Stomach (tissue), 9 donors: ENCODE measurements around the gene IDH3B. TPM values are rescaled to one million over a fixed set of nuclear protein-coding genes. Genes with fewer than 3 reads are reported as not detected.

Experiments used
- DNase-seq, 2 donors: peaks; one replicate each; pipeline versions ENCODE4 v3.0.0 to v3.0.0-alpha.2; 2013 to 2019
- H3K27ac ChIP-seq, 5 donors: fragments of 200-600 bp in 4 of 5; sonication (generic) in 4 of 5; one replicate each; pipeline ENCODE4 v1.5.1; 2013 to 2019; ENCODE audit warnings: mild to moderate bottlenecking in 1 of 5, moderate library complexity in 1 of 5
- H3K27me3 ChIP-seq, 3 donors: fragments of 200-600 bp; sonication (generic); one replicate each; pipeline ENCODE4 v1.5.1; 2017 to 2019; ENCODE audit warnings: mixed run types in 1 of 3
- H3K36me3 ChIP-seq, 4 donors: fragments of 200-600 bp; sonication (generic); 1 replicate in 3 of 4; 2 replicates in 1 of 4; pipeline ENCODE4 v1.5.1; 2016 to 2019
- H3K4me1 ChIP-seq, 4 donors: fragments of 200-600 bp; sonication (generic); one replicate each; pipeline ENCODE4 v1.5.1; 2016 to 2019
- H3K4me3 ChIP-seq, 4 donors: fragments of 200-600 bp; sonication (generic) in 3 of 4; one replicate each; pipeline ENCODE4 v1.5.1; 2016 to 2019; ENCODE audit warnings: mild to moderate bottlenecking in 1 of 4
- H3K9me3 ChIP-seq, 4 donors: fragments of 200-600 bp; sonication (generic); one replicate each; pipeline ENCODE4 v1.5.1; 2016 to 2019
- CTCF ChIP-seq, 7 experiments: fragments of 450-650 bp in 4 of 7; fragments of 200-600 bp in 3 of 7; sonication (generic) in 3 of 7; IDR thresholded peaks; one replicate each; pipeline ENCODE4 v1.5.1; 2016 to 2019; ENCODE audit warnings: antibody characterized with exemption in 7 of 7, control low read depth in 2 of 7, mild to moderate bottlenecking in 1 of 7
- EP300 ChIP-seq: sonication (generic); formaldehyde crosslinking; IDR thresholded peaks from one replicate; pipeline ENCODE4 v1.6.1; 2017; ENCODE audit warnings: antibody characterized with exemption
- POLR2A ChIP-seq, 4 donors: fragments of 450-650 bp; IDR thresholded peaks; one replicate each; pipeline ENCODE4 v1.6.1; 2016; ENCODE audit warnings: antibody characterized with exemption in 4 of 4, control low read depth in 2 of 4, mild to moderate bottlenecking in 1 of 4, moderate library complexity in 1 of 4
- POLR2AphosphoS5 ChIP-seq, 3 donors: sonication (generic); formaldehyde crosslinking; IDR thresholded peaks; one replicate each; pipeline ENCODE4 v1.6.1; 2016; ENCODE audit warnings: antibody characterized with exemption in 3 of 3
- WGBS, 5 donors: extraction: QIAGEN DNeasy Blood & Tissue Kit in 3 of 5; methylation state at CpG; one replicate each; pipeline versions ENCODE4 v1.1.5 to v1.1.7; 2013 to 2018; 5-methylcytosine and 5-hydroxymethylcytosine counted together
- intact Hi-C: fragments of 100-400 bp; cut with DNase I; formaldehyde crosslinking; loops from one replicate; pipeline ENCODE4 v1.15.1; 2023; ENCODE audit warnings: low total_unique reads
- polyA plus RNA-seq, 3 donors: library from polyadenylated mRNA; stranded (reverse); fragments of 200-250 nt; gene quantifications; one replicate each; pipeline ENCODE4 v1.2.3, GENCODE V29; 2013
- total RNA-seq, 5 donors: library from RNA; depleted of rRNA; stranded (reverse); fragments of >200 nt; gene quantifications; one replicate each; pipeline versions ENCODE4 v1.1.0 to v1.2.3, GENCODE V29; 2014 to 2016
- donor health status: healthy with polysubstance abuse.
- donor health status: Bipolar disorder and iron deficiency.
- donor health status: healthy.

Gene IDH3B
- total and polyA plus RNA-seq, 8 donors: 1.8 to 134 (median 81.1) TPM

- Histone ChIP-seq H3K27ac (no peak overlapping the region), H3K27me3 (peaks cover 0 to 7% (median 0%) of the 10 kb centered on the region in 3 donors), H3K4me3 (no peak overlapping the region), H3K9me3 (no peaks in the 10 kb centered on the region), H3K36me3 (peaks cover 0 to 18% (median 3%) of the 10 kb centered on the region in 4 donors), H3K4me1 (no peaks in the 10 kb centered on the region)
- TF ChIP-seq POLR2AphosphoS5 (IDR thresholded peaks at IDR 0.05) (no peak), POLR2A (IDR thresholded peaks at IDR 0.05) (no peak), EP300 (no peak), CTCF (IDR thresholded peaks at IDR 0.05) (no peak)
- 79 to 94% (median 88%) methylated on average over 9 of the region's 9 CpGs for WGBS, 5 donors
- no peak for DNase-seq
- intact Hi-C loops: no loop called here
Measured at GRCh38 chr20:2708665-2709064, 44.6 kb upstream of the IDH3B start.

GRCh38 chr20:2708073-2708415 is 44.0 kb upstream of the IDH3B start:
- H3K36me3 ChIP-seq: peaks cover 0 to 18% (median 3%) of the 10 kb centered on the region in 4 donors
- DNase-seq: no peak
- no peak overlapping the region for H3K27ac ChIP-seq
- peaks cover 0 to 7% (median 0%) of the 10 kb centered on the region in 3 donors for H3K27me3 ChIP-seq
- no peak overlapping the region for H3K4me3 ChIP-seq
- WGBS, 5 donors: 83 to 91% (median 87%) methylated on average over 5 of the region's 5 CpGs
- TF ChIP-seq EP300: no peak
- TF ChIP-seq CTCF (IDR thresholded peaks at IDR 0.05): no peak
- TF ChIP-seq POLR2AphosphoS5 (IDR thresholded peaks at IDR 0.05): no peak
- TF ChIP-seq POLR2A (IDR thresholded peaks at IDR 0.05): no peak
- H3K4me1 ChIP-seq: no peaks in the 10 kb centered on the region
- no peaks in the 10 kb centered on the region for H3K9me3 ChIP-seq
- intact Hi-C loops: no loop called here

DNA sequence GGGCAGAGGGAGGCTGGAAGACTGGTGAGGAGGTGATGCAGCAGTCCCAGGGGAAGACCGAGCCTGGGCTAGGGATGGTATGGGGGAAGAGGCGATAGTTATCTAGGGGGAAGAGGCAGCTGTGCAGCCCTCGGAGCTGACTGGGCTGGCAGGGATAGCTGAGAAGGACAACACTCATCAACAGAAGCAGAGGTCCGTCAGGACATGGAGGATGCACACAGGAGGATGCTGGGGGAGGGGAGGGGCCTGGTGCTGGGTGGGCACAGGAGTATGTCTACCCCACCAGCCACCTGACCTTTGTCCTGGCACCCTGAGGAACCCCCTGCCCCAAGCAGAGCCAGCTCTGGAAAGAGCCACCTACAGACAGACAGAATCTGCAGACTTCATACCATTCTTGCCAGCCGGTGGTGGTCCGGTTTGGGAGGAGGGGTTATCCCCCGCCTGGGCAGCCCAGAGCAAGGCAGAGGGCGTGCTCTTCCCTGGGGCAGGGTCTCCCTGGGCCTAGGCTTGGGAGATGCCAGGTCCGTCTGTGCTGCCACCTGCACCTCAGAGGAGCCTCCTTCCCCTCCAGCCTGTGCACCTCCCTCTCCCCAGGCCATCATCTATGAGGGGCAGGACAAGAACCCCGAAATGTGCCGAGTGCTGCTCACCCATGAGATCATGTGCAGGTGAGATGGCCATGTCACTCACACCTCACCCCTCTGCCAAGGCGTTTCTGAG is 43.5 kb upstream of the IDH3B start:
- DNase-seq: no peak
- intact Hi-C loops: no loop called here

DNA sequence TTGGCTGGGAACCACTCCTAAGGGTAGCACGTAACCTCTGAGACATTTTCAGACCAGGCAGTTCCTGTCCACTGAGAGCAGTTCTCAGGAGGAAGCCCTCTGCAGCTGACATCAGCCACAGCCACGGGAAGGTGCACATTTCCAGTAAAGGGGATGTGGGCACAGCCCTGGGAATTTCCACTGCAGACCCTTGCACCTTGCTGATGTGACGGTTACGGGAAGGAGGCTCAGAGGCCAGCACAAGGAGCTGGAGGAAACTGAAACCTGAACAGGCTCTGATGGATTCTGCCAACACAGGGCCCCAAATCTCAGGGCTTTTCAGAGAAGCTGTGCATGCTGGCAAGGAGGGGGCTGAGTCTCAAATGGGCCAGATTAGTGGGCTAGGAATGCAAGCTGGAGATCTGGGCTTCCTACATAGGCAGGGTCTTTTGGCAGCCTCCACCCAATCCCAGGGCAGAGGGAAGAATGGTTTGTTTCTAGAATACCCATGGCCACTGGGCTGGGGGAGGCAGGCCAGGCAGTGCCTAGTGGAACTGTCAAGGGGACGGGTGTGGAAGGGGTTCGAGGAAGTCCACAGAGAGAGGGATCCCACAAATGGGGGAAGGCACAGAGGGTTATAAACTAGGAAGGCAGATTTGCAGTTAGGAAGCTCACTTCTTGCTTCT is 42.8 kb upstream of the IDH3B start:
- H3K36me3 ChIP-seq: peaks cover 0 to 18% (median 3%) of the 10 kb centered on the region in 4 donors
- no peaks in the 10 kb centered on the region for H3K4me1 ChIP-seq
- intact Hi-C loops: no loop called here
- peaks cover 0 to 7% (median 0%) of the 10 kb centered on the region in 3 donors for H3K27me3 ChIP-seq
- no peak for TF ChIP-seq POLR2A (IDR thresholded peaks at IDR 0.05)
- no peak for TF ChIP-seq POLR2AphosphoS5 (IDR thresholded peaks at IDR 0.05)
- TF ChIP-seq EP300: no peak
- TF ChIP-seq CTCF (IDR thresholded peaks at IDR 0.05): no peak
- H3K27ac ChIP-seq: no peak overlapping the region
- WGBS, 5 donors: 62 to 79% (median 67%) methylated on average over 6 of the region's 6 CpGs
- no peak overlapping the region for H3K4me3 ChIP-seq
- H3K9me3 ChIP-seq: no peaks in the 10 kb centered on the region
- DNase-seq: no peak

More for the DNA sequence above, 43.5 kb upstream of the IDH3B start:
- Histone ChIP-seq H3K36me3 (peaks cover 0 to 18% (median 3%) of the 10 kb centered on the region in 4 donors), H3K27ac (no peak overlapping the region), H3K9me3 (no peaks in the 10 kb centered on the region), H3K4me1 (no peaks in the 10 kb centered on the region), H3K4me3 (no peak overlapping the region), H3K27me3 (peaks cover 0 to 7% (median 0%) of the 10 kb centered on the region in 3 donors)
- no peak for TF ChIP-seq POLR2AphosphoS5 (IDR thresholded peaks at IDR 0.05)
- TF ChIP-seq POLR2A (IDR thresholded peaks at IDR 0.05): no peak
- TF ChIP-seq CTCF (IDR thresholded peaks at IDR 0.05): no peak
- no peak for TF ChIP-seq EP300
- 67 to 83% (median 80%) methylated on average over 8 to 12 of the region's 12 CpGs for WGBS, 5 donors
